Adrenal gland (tissue), 5 donors: ENCODE measurements around the gene ARMC2.

ENCODE experiments used
- POLR2A ChIP-seq, 2 donors: fragments of 450-650 bp; IDR thresholded peaks; one replicate each; pipeline ENCODE4 v1.6.1; 2017; ENCODE audit warnings: antibody characterized with exemption in 2 of 2, mild to moderate bottlenecking in 2 of 2, moderate library complexity in 1 of 2
- TF ChIP-seq, protein P1 (sequence below), 6 experiments: fragments of 450-650 bp in 4 of 6; fragments of 200-600 bp in 2 of 6; sonication (generic) in 1 of 6; IDR thresholded peaks; 1 replicate in 5 of 6; 2 replicates in 1 of 6; pipeline versions ENCODE4 v1.5.1 to v1.8.0; 2016 to 2021; ENCODE audit warnings: antibody characterized with exemption in 6 of 6, mild to moderate bottlenecking in 2 of 6, moderate library complexity in 1 of 6
- donor health status: DM: no; HTN: no; CAD: no.

DNA sequence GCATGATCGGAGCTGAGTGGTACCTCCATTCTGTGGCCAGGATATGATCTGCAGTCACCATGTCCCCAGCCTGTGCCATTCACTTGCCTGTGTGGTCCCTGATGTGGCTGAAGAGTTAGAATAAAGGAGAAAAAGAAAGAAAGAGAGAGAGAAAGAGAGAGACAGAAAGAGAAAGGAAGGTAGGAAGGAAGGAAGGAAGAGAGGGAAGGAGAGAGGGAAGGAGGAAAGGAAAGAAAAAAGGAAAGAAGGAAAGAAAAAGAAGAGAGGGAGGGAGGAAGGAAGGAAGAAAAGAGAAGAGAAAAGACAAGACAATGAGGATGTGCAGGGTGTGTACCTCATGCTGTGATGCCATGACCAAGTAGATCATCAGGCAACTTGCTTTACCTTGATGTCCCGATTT lies 22.1 kb downstream of the ARMC2 start:
- TF ChIP-seq POLR2A (IDR thresholded peaks at IDR 0.05), result no peak
- TF ChIP-seq, protein P1, sequence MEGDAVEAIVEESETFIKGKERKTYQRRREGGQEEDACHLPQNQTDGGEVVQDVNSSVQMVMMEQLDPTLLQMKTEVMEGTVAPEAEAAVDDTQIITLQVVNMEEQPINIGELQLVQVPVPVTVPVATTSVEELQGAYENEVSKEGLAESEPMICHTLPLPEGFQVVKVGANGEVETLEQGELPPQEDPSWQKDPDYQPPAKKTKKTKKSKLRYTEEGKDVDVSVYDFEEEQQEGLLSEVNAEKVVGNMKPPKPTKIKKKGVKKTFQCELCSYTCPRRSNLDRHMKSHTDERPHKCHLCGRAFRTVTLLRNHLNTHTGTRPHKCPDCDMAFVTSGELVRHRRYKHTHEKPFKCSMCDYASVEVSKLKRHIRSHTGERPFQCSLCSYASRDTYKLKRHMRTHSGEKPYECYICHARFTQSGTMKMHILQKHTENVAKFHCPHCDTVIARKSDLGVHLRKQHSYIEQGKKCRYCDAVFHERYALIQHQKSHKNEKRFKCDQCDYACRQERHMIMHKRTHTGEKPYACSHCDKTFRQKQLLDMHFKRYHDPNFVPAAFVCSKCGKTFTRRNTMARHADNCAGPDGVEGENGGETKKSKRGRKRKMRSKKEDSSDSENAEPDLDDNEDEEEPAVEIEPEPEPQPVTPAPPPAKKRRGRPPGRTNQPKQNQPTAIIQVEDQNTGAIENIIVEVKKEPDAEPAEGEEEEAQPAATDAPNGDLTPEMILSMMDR (IDR thresholded peaks at IDR 0.05), result no peak
